HCT116 (cell line): Measurements from ENCODE around the gene ATP1B3.

ENCODE experiments used
- ATF3 ChIP-seq: IDR thresholded peaks from 2 replicates; pipeline ENCODE4 v1.6.1; 2012
- CTCF ChIP-seq, 3 experiments: fragments of 200-600 bp in 1 of 3; sonication (generic) in 1 of 3; IDR thresholded peaks in 2 of 3; conservative IDR thresholded peaks in 1 of 3; 2 replicates each; pipeline ENCODE4 v1.5.1; 2012 to 2017; ENCODE audit warnings: low read depth in 2 of 3, low read length in 2 of 3, antibody characterized with exemption in 1 of 3, borderline replicate concordance in 1 of 3, control low read depth in 1 of 3, mild to moderate bottlenecking in 1 of 3, mixed read lengths in 1 of 3, mixed run types in 1 of 3, moderate library complexity in 1 of 3; ENCODE audit not compliant: insufficient read depth in 1 of 3
- EZH2 ChIP-seq: fragments of 200-600 bp; sonication (generic); IDR thresholded peaks from 2 replicates; pipeline ENCODE4 v1.6.1; 2017; ENCODE audit warnings: antibody characterized with exemption, mixed run types
- JUND ChIP-seq: IDR thresholded peaks from 2 replicates; pipeline ENCODE4 v1.6.1; 2012
- MAX ChIP-seq: IDR thresholded peaks from 2 replicates; pipeline ENCODE4 v1.6.1; 2012
- POLR2A ChIP-seq: IDR thresholded peaks from 2 replicates; pipeline ENCODE4 v1.7.0; 2011; ENCODE audit warnings: borderline replicate concordance; ENCODE audit not compliant: insufficient read depth, insufficient read length; ENCODE audit errors: extremely low read depth
- POLR2AphosphoS5 ChIP-seq: IDR thresholded peaks from 2 replicates; pipeline ENCODE4 v1.6.1; 2011; ENCODE audit warnings: mild to moderate bottlenecking, low read depth, low read length, moderate library complexity
- YY1 ChIP-seq: IDR thresholded peaks from 2 replicates; pipeline ENCODE4 v1.6.1; 2011; ENCODE audit warnings: low read length, low read depth, moderate library complexity, mild to moderate bottlenecking; ENCODE audit not compliant: insufficient replicate concordance; ENCODE audit errors: extremely low read depth

GRCh38 chr3:141934354-141934753 is 57.9 kb downstream of the ATP1B3 start:
- TF ChIP-seq MAX, result no peak
- no peak for TF ChIP-seq CTCF (IDR thresholded peaks at IDR 0.05 in 2 of 3, conservative IDR thresholded peaks at IDR 0.05 in 1 of 3; ENCODE audit: borderline replicate concordance in 1 of 3, insufficient read depth in 1 of 3, low read depth in 2 of 3, low read length in 2 of 3)
- no peak for TF ChIP-seq POLR2A
- no peak for TF ChIP-seq ATF3
- TF ChIP-seq EZH2, result no peak
- no peak for TF ChIP-seq POLR2AphosphoS5
- TF ChIP-seq YY1, result no peak
- no peak for TF ChIP-seq JUND
